K562 (cell line): ENCODE measurements around the gene KTN1. TPM values are rescaled to one million over a fixed set of nuclear protein-coding genes. Genes with fewer than 3 reads are reported as not detected.

Experiments used
- ATAC-seq: fragments of 200-7000 bp; cut with Tn5 transposase; 3 replicates; pipeline ENCODE4 v1.9.1; 2020; ENCODE audit warnings: moderate library complexity
- BruUV-seq: library from RNA; stranded (reverse); fragments of 400-500 nt; replicated peaks from 2 replicates; lab custom pipeline; 2021; lab: Mats Ljungman, UMichigan
- CTCF ChIA-PET: fragments of 300-600 bp; formaldehyde crosslinking; extraction: SDS; loops from one replicate; lab custom pipeline; 2021; ENCODE audit warnings: low intra/inter-chr PET ratio; lab: Yijun Ruan, JAX
- POLR2A ChIA-PET: fragments of 300-600, 350-650 bp; sonication (Branson Sonifier 250); formaldehyde crosslinking; extraction: SDS; loops from one replicate; lab custom pipeline; 2021; ENCODE audit warnings: antibody characterized with exemption, inconsistent platforms; lab: Yijun Ruan, JAX
- DNase-seq, 4 experiments: peaks; one replicate each; pipeline versions ENCODE4 v3.0.0 to v3.0.0-alpha.2; 2011 to 2018; ENCODE audit warnings: low spot score in 3 of 4, mixed read lengths in 3 of 4; ENCODE audit errors: extremely low read depth in 1 of 4
- FAIRE-seq: peaks from 2 replicates; lab custom pipeline; 2011; peaks lifted over from hg19 to GRCh38; lab: Jason Lieb, UNC
- H2AFZ ChIP-seq: 2 replicates; pipeline ENCODE4 v1.6.0; 2011; ENCODE audit warnings: low read depth, low read length, control low read depth, inconsistent platforms
- H3K27ac ChIP-seq: fragments of 200-600 bp; 3 replicates; pipeline ENCODE4 v1.8.0; 2011; ENCODE audit warnings: low read depth, mild to moderate bottlenecking, control low read depth, inconsistent platforms, low read length, moderate library complexity, mixed read lengths; ENCODE audit errors: extremely low read depth
- H3K27me3 ChIP-seq, 2 experiments: fragments of 300-600 bp in 1 of 2; 2 replicates in 1 of 2; 3 replicates in 1 of 2; pipeline versions ENCODE4 v1.6.0 to v1.8.0; 2011; ENCODE audit warnings: inconsistent platforms in 2 of 2, low read length in 2 of 2, mild to moderate bottlenecking in 1 of 2, mixed read lengths in 1 of 2, moderate library complexity in 1 of 2; ENCODE audit not compliant: control insufficient read depth in 2 of 2, insufficient read depth in 2 of 2
- H3K36me3 ChIP-seq: fragments of 300-600 bp; 3 replicates; pipeline ENCODE4 v1.8.0; 2011; ENCODE audit warnings: mild to moderate bottlenecking, low read length, inconsistent platforms; ENCODE audit not compliant: control insufficient read depth, insufficient read depth
- H3K4me1 ChIP-seq, 2 experiments: fragments of 200-600 bp in 1 of 2; replicated peaks in 1 of 2; 2 replicates in 1 of 2; 3 replicates in 1 of 2; pipeline versions ENCODE4 v1.5.1 to v1.8.0; 2011; ENCODE audit warnings: inconsistent platforms in 2 of 2, low read length in 2 of 2, mild to moderate bottlenecking in 1 of 2, mixed read lengths in 1 of 2, moderate library complexity in 1 of 2; ENCODE audit not compliant: control insufficient read depth in 2 of 2, insufficient read depth in 2 of 2
- H3K4me2 ChIP-seq: 2 replicates; pipeline ENCODE4 v1.6.1; 2011; ENCODE audit warnings: low read length, control low read depth, inconsistent platforms, mixed read lengths; ENCODE audit not compliant: insufficient read depth
- H3K4me3 ChIP-seq: fragments of 200-600 bp; sonication (generic), shearing (Covaris generic); 2 replicates; pipeline ENCODE4 v1.5.1; 2016; ENCODE audit warnings: control low read depth, inconsistent platforms
- H3K79me2 ChIP-seq: fragments of 200-600 bp; 3 replicates; pipeline ENCODE4 v1.8.0; 2011; ENCODE audit warnings: low read length, inconsistent platforms; ENCODE audit not compliant: control insufficient read depth, insufficient read depth
- H3K9ac ChIP-seq, 2 experiments: 2 replicates each; pipeline versions ENCODE4 v1.6.0 to v1.6.1; 2011; ENCODE audit warnings: low read depth in 2 of 2, low read length in 2 of 2, control low read depth in 1 of 2, inconsistent platforms in 1 of 2, mild to moderate bottlenecking in 1 of 2, mixed read lengths in 1 of 2; ENCODE audit not compliant: insufficient read depth in 1 of 2
- H3K9me1 ChIP-seq: one replicate; pipeline ENCODE4 v1.6.0; 2011; ENCODE audit warnings: inconsistent platforms, mild to moderate bottlenecking, low read length, moderate library complexity; ENCODE audit not compliant: control insufficient read depth, insufficient read depth
- H3K9me3 ChIP-seq: replicated peaks from 2 replicates; pipeline ENCODE4 v1.5.1; 2011; ENCODE audit warnings: low read depth, low read length, inconsistent platforms; ENCODE audit not compliant: control insufficient read depth, insufficient read depth
- H4K20me1 ChIP-seq: replicated peaks from 2 replicates; pipeline ENCODE4 v1.6.1; 2011; ENCODE audit warnings: low read length, inconsistent platforms, mixed read lengths; ENCODE audit not compliant: control insufficient read depth, insufficient read depth
- CBX2 ChIP-seq: fragments of 200-600 bp; sonication (generic); IDR thresholded peaks from one replicate; pipeline ENCODE4 v1.6.1; 2012; ENCODE audit warnings: mild to moderate bottlenecking, low read length, inconsistent platforms; ENCODE audit not compliant: insufficient read depth, poor library complexity, severe bottlenecking
- E2F3 ChIP-seq: fragments of 250-450 bp; sonication (Bioruptor Pico); IDR thresholded peaks from 2 replicates; pipeline ENCODE4 v1.4.0; 2020; ENCODE audit warnings: mild to moderate bottlenecking
- ELF4 ChIP-seq: fragments of 450-650 bp; formaldehyde crosslinking; IDR thresholded peaks from 2 replicates; pipeline ENCODE4 v1.4.0; 2022; ENCODE audit warnings: missing genetic modification characterization
- FIP1L1 ChIP-seq: fragments of 200-400 bp; formaldehyde crosslinking; IDR thresholded peaks from 2 replicates; pipeline ENCODE4 v1.6.1; 2018; ENCODE audit warnings: mild to moderate bottlenecking, low read depth, low read length; ENCODE audit not compliant: poor library complexity, severe bottlenecking
- HMG20A ChIP-seq: fragments of 450-650 bp; formaldehyde crosslinking; conservative IDR thresholded peaks from 2 replicates; pipeline ENCODE4 v1.4.0; 2020; ENCODE audit warnings: mild to moderate bottlenecking, mixed read lengths
- MYNN ChIP-seq, 2 experiments: sonication (generic); formaldehyde crosslinking in 1 of 2; IDR thresholded peaks; 2 replicates each; pipeline versions ENCODE4 v1.5.0 to v1.6.1; 2016 to 2020; ENCODE audit warnings: antibody characterized with exemption in 1 of 2, missing genetic modification reagents in 1 of 2
- NFIC ChIP-seq: fragments of 450-650 bp; IDR thresholded peaks from 2 replicates; pipeline ENCODE4 v1.6.1; 2017; ENCODE audit warnings: mild to moderate bottlenecking, inconsistent platforms
- SMAD1 ChIP-seq: fragments of 150-350 bp; IDR thresholded peaks from 2 replicates; pipeline ENCODE4 v1.6.1; 2014; ENCODE audit warnings: low read length, low read depth; ENCODE audit not compliant: partially characterized antibody
- SMARCB1 ChIP-seq: IDR thresholded peaks from 2 replicates; pipeline ENCODE4 v1.6.1; 2011; ENCODE audit warnings: improper control_type of control experiment, low read depth; ENCODE audit not compliant: insufficient read length
- ZNF146 ChIP-seq: IDR thresholded peaks from one replicate; pipeline ENCODE4 v1.6.1; 2018; ENCODE audit warnings: missing compliant biosample characterization; ENCODE audit not compliant: unreplicated experiment
- ZNF3 ChIP-seq: fragments of 250-450 bp; sonication (Bioruptor Pico); IDR thresholded peaks from 2 replicates; pipeline ENCODE4 v1.5.0; 2021; ENCODE audit warnings: mild to moderate bottlenecking, moderate library complexity
- ZNF561 ChIP-seq: fragments of 450-650 bp; formaldehyde crosslinking; conservative IDR thresholded peaks from 2 replicates; pipeline ENCODE4 v1.4.0; 2020; ENCODE audit warnings: mild to moderate bottlenecking, moderate library complexity
- WGBS: fragments of 100-300 bp; shearing (Covaris generic); methylation state at CpG from one replicate; pipeline ENCODE4 v1.1.6; 2016; ENCODE audit warnings: low coverage, mixed read lengths; ENCODE audit not compliant: insufficient coverage; ENCODE audit errors: missing lambda C conversion rate; 5-methylcytosine and 5-hydroxymethylcytosine counted together
- in situ Hi-C: fragments of 300-500 bp; cut with MboI; formaldehyde crosslinking; loops from 4 replicates; pipeline ENCODE4 v1.15.0; 2018; ENCODE audit warnings: inconsistent platforms, mixed read lengths
- intact Hi-C: fragments of 100-400 bp; cut with micrococcal nuclease; formaldehyde crosslinking; loops from 2 replicates; pipeline ENCODE4 v1.14.2; 2022
- polyA plus RNA-seq, 8 experiments: library from polyadenylated mRNA; depleted of rRNA in 4 of 8; stranded (reverse) in 5 of 8; unstranded in 3 of 8; fragments of >200 nt; fragmentation: Nextera tagmentation in 2 of 8; fragmentation: Illumina TruSeq in 1 of 8; extraction: Ambion mirVana in 2 of 8; extraction: Trizol in 1 of 8; gene quantifications; 2 replicates each; pipeline versions ENCODE4 v1.2.1 to v1.2.3, GENCODE V29; 2011 to 2014; ENCODE audit warnings: inconsistent platforms in 1 of 8, missing spikeins in 1 of 8
- total RNA-seq, 7 experiments: library from RNA; depleted of rRNA in 6 of 7; stranded (reverse); fragments of >200 nt in 6 of 7; fragmentation: Illumina TruSeq in 2 of 7; extraction: Trizol in 2 of 7; gene quantifications; 2 replicates each; pipeline versions ENCODE4 v1.2.1 to v1.2.3, GENCODE V29; 2011 to 2021; ENCODE audit warnings: low replicate concordance in 1 of 7
- TF ChIP-seq, protein P1 (sequence below): fragments of 250-450 bp; sonication (Bioruptor Pico); IDR thresholded peaks from 2 replicates; pipeline ENCODE4 v1.4.0; 2020; ENCODE audit warnings: mild to moderate bottlenecking, moderate library complexity
- TF ChIP-seq, protein P2 (sequence below): fragments of 250-450 bp; sonication (Bioruptor Pico); IDR thresholded peaks from 2 replicates; pipeline ENCODE4 v1.5.0; 2020; ENCODE audit warnings: mild to moderate bottlenecking, borderline replicate concordance
- TF ChIP-seq, protein P3 (sequence below): fragments of 450-650 bp; IDR thresholded peaks from one replicate; pipeline ENCODE4 v1.6.1; 2018; ENCODE audit warnings: mild to moderate bottlenecking, moderate library complexity; ENCODE audit not compliant: partially characterized antibody
- TF ChIP-seq, protein P4 (sequence below): fragments of 150-350 bp; conservative IDR thresholded peaks from 2 replicates; pipeline ENCODE4 v1.6.1; 2014; ENCODE audit warnings: low read length

Gene KTN1
- total and polyA plus RNA-seq, 9 of the 15 experiments (the other 6 are each of a cell fraction or from before 2014, with no cell fraction given) = 34.8 to 120 (median 63.6) TPM

DNA sequence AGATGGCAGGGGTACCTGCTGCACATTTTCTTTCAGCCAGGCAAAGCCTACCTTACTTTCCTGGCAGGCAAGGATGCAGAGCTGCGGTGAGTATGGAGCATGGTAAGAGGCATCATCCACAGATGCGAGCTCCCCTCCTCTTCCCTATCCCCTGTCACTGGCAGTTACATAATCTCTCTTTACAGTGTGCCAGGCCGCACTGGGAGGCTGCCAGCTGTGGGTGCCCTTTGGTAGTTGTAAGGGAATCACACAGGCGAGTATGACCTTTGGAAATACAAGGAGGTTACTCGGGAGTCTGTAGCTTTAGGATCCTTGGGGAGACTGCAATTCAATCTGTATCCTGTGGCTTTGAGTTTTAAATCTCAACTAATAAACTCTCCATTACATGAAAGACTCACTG is 132.5 kb downstream of the KTN1 start:
- Histone ChIP-seq H3K9ac (no peak overlapping the region), H3K4me1 (no peaks in the 10 kb centered on the region), H3K9me1 (no peaks in the 10 kb centered on the region), H3K27me3 (peaks cover 3 to 12% of the 10 kb centered on the region in 2 experiments; a peak in 2 of 5 replicates), H4K20me1 (no peaks in the 10 kb centered on the region), H3K79me2 (no peaks in the 10 kb centered on the region), H3K9me3 (no peaks in the 10 kb centered on the region), H3K36me3 (no peaks in the 10 kb centered on the region), H3K4me3 (no peak overlapping the region), H3K4me2 (no peak overlapping the region), H3K27ac (no peak overlapping the region), H2AFZ (no peak overlapping the region)
- ATAC-seq (no peak), DNase-seq (no peak), FAIRE-seq (no peak)
- 0% methylated on average over 2 of the region's 5 CpGs for WGBS
- intact Hi-C loops (no loop called here), in situ Hi-C loops (no loop called here)
- ChIA-PET POLR2A (no interaction called here), CTCF (no interaction called here)
- no TSS peak for BruUV-seq
- no peak for TF ChIP-seq SMAD1
- TF ChIP-seq ZNF3 (CRISPR knock-in tag) = no peak
- TF ChIP-seq ZNF561 (CRISPR knock-in tag) = no peak
- no peak for TF ChIP-seq ELF4 (CRISPR knock-in tag)
- TF ChIP-seq, protein P1, sequence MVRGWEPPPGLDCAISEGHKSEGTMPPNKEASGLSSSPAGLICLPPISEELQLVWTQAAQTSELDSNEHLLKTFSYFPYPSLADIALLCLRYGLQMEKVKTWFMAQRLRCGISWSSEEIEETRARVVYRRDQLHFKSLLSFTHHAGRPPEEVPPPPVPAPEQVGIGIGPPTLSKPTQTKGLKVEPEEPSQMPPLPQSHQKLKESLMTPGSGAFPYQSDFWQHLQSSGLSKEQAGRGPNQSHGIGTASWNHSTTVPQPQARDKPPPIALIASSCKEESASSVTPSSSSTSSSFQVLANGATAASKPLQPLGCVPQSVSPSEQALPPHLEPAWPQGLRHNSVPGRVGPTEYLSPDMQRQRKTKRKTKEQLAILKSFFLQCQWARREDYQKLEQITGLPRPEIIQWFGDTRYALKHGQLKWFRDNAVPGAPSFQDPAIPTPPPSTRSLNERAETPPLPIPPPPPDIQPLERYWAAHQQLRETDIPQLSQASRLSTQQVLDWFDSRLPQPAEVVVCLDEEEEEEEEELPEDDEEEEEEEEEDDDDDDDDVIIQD (CRISPR knock-in tag) = no peak
- no peak for TF ChIP-seq CBX2
- TF ChIP-seq NFIC = no peak
- TF ChIP-seq E2F3 = no peak
- TF ChIP-seq, protein P2, sequence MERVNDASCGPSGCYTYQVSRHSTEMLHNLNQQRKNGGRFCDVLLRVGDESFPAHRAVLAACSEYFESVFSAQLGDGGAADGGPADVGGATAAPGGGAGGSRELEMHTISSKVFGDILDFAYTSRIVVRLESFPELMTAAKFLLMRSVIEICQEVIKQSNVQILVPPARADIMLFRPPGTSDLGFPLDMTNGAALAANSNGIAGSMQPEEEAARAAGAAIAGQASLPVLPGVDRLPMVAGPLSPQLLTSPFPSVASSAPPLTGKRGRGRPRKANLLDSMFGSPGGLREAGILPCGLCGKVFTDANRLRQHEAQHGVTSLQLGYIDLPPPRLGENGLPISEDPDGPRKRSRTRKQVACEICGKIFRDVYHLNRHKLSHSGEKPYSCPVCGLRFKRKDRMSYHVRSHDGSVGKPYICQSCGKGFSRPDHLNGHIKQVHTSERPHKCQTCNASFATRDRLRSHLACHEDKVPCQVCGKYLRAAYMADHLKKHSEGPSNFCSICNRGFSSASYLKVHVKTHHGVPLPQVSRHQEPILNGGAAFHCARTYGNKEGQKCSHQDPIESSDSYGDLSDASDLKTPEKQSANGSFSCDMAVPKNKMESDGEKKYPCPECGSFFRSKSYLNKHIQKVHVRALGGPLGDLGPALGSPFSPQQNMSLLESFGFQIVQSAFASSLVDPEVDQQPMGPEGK = no peak
- TF ChIP-seq MYNN (IDR thresholded peaks at IDR 0.05) = no peak
- no peak for TF ChIP-seq MYNN (CRISPR knock-in tag; IDR thresholded peaks at IDR 0.05)
- TF ChIP-seq, protein P3, sequence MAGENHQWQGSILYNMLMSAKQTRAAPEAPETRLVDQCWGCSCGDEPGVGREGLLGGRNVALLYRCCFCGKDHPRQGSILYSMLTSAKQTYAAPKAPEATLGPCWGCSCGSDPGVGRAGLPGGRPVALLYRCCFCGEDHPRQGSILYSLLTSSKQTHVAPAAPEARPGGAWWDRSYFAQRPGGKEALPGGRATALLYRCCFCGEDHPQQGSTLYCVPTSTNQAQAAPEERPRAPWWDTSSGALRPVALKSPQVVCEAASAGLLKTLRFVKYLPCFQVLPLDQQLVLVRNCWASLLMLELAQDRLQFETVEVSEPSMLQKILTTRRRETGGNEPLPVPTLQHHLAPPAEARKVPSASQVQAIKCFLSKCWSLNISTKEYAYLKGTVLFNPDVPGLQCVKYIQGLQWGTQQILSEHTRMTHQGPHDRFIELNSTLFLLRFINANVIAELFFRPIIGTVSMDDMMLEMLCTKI = no peak
- no peak for TF ChIP-seq ZNF146
- TF ChIP-seq FIP1L1 = no peak
- TF ChIP-seq HMG20A = no peak
- TF ChIP-seq, protein P4, sequence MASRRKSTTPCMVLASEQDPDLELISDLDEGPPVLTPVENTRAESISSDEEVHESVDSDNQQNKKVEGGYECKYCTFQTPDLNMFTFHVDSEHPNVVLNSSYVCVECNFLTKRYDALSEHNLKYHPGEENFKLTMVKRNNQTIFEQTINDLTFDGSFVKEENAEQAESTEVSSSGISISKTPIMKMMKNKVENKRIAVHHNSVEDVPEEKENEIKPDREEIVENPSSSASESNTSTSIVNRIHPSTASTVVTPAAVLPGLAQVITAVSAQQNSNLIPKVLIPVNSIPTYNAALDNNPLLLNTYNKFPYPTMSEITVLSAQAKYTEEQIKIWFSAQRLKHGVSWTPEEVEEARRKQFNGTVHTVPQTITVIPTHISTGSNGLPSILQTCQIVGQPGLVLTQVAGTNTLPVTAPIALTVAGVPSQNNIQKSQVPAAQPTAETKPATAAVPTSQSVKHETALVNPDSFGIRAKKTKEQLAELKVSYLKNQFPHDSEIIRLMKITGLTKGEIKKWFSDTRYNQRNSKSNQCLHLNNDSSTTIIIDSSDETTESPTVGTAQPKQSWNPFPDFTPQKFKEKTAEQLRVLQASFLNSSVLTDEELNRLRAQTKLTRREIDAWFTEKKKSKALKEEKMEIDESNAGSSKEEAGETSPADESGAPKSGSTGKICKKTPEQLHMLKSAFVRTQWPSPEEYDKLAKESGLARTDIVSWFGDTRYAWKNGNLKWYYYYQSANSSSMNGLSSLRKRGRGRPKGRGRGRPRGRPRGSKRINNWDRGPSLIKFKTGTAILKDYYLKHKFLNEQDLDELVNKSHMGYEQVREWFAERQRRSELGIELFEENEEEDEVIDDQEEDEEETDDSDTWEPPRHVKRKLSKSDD = no peak
- no peak for TF ChIP-seq SMARCB1
